HepG2 (cell line): ENCODE measurements around the gene MIF4GD. TPM values are rescaled to one million over a fixed set of nuclear protein-coding genes. Genes with fewer than 3 reads are reported as not detected.

Experiments used
- CREB3 ChIP-seq: sonication (generic); formaldehyde crosslinking; IDR thresholded peaks from 2 replicates; pipeline ENCODE4 v1.5.0; 2020; ENCODE audit warnings: missing genetic modification reagents
- E2F2 ChIP-seq: sonication (generic); formaldehyde crosslinking; IDR thresholded peaks from 2 replicates; pipeline ENCODE4 v1.4.0; 2020; ENCODE audit warnings: missing genetic modification reagents, borderline replicate concordance
- KDM2A ChIP-seq: sonication (generic); formaldehyde crosslinking; IDR thresholded peaks from 2 replicates; pipeline ENCODE4 v1.4.0; 2020; ENCODE audit warnings: low read depth, missing genetic modification reagents, borderline replicate concordance
- KLF15 ChIP-seq: sonication (generic); formaldehyde crosslinking; IDR thresholded peaks from 2 replicates; pipeline ENCODE4 v1.8.1; 2023; ENCODE audit warnings: borderline replicate concordance, mild to moderate bottlenecking, inconsistent platforms, missing genetic modification reagents, mixed read lengths
- ZBED4 ChIP-seq: sonication (generic); formaldehyde crosslinking; IDR thresholded peaks from 2 replicates; pipeline ENCODE4 v1.4.0; 2020; ENCODE audit warnings: missing genetic modification reagents, borderline replicate concordance
- ZMYM2 ChIP-seq: sonication (generic); formaldehyde crosslinking; IDR thresholded peaks from 2 replicates; pipeline ENCODE4 v1.8.0; 2022; ENCODE audit warnings: mild to moderate bottlenecking, missing genetic modification reagents
- ZMYM3 ChIP-seq: sonication (generic); formaldehyde crosslinking; IDR thresholded peaks from 2 replicates; pipeline ENCODE4 v1.5.1; 2020; ENCODE audit warnings: mild to moderate bottlenecking, missing genetic modification reagents
- ZNF326 ChIP-seq: sonication (generic); formaldehyde crosslinking; IDR thresholded peaks from 2 replicates; pipeline ENCODE4 v1.4.0; 2020; ENCODE audit warnings: missing genetic modification reagents, borderline replicate concordance
- ZNF343 ChIP-seq: sonication (generic); formaldehyde crosslinking; IDR thresholded peaks from 2 replicates; pipeline ENCODE4 v1.4.0; 2020; ENCODE audit warnings: mild to moderate bottlenecking, missing genetic modification reagents
- ZNF530 ChIP-seq: sonication (generic); formaldehyde crosslinking; IDR thresholded peaks from 2 replicates; pipeline ENCODE4 v1.5.0; 2020; ENCODE audit warnings: low read depth, mild to moderate bottlenecking, missing genetic modification reagents
- ZNF550 ChIP-seq: sonication (generic); formaldehyde crosslinking; IDR thresholded peaks from 2 replicates; pipeline ENCODE4 v1.4.0; 2020; ENCODE audit warnings: mild to moderate bottlenecking, missing genetic modification reagents, borderline replicate concordance
- ZNF747 ChIP-seq: sonication (generic); formaldehyde crosslinking; IDR thresholded peaks from 2 replicates; pipeline ENCODE4 v1.8.1; 2023; ENCODE audit warnings: missing genetic modification reagents, mild to moderate bottlenecking, borderline replicate concordance
- ZNF75D ChIP-seq: sonication (generic); formaldehyde crosslinking; IDR thresholded peaks from 2 replicates; pipeline ENCODE4 v1.8.1; 2023; ENCODE audit warnings: missing genetic modification reagents, mild to moderate bottlenecking, borderline replicate concordance
- polyA plus RNA-seq, 8 experiments: library from polyadenylated mRNA; depleted of rRNA in 3 of 8; stranded (reverse) in 7 of 8; unstranded in 1 of 8; fragments of >200 nt; fragmentation: Illumina TruSeq in 4 of 8; extraction: Trizol in 4 of 8; gene quantifications; 2 replicates each; pipeline versions ENCODE4 v1.2.1 to v1.2.3, GENCODE V29; 2011 to 2016; ENCODE audit warnings: low read depth in 4 of 8, missing spikeins in 1 of 8, mixed read lengths in 1 of 8; ENCODE audit not compliant: insufficient read depth in 1 of 8
- total RNA-seq, 5 experiments: library from RNA; depleted of rRNA; stranded (reverse); fragments of >200 nt; fragmentation: Illumina TruSeq; extraction: Trizol; gene quantifications; 2 replicates each; pipeline ENCODE4 v1.2.3, GENCODE V29; 2016; ENCODE audit warnings: low read depth in 1 of 5
- TF ChIP-seq, protein P1 (sequence below), 2 experiments: sonication (generic) in 1 of 2; formaldehyde crosslinking in 1 of 2; IDR thresholded peaks; 2 replicates each; pipeline versions ENCODE4 v1.6.1 to v1.9.0; 2014 to 2022; ENCODE audit warnings: antibody characterized with exemption in 1 of 2, borderline replicate concordance in 1 of 2, inconsistent platforms in 1 of 2, low read depth in 1 of 2, missing genetic modification reagents in 1 of 2

Gene MIF4GD
- total and polyA plus RNA-seq, 2 of the 13 experiments (the other 11 are each of a cell fraction or from before 2014, with no cell fraction given): 14.0 to 28.0 TPM

DNA sequence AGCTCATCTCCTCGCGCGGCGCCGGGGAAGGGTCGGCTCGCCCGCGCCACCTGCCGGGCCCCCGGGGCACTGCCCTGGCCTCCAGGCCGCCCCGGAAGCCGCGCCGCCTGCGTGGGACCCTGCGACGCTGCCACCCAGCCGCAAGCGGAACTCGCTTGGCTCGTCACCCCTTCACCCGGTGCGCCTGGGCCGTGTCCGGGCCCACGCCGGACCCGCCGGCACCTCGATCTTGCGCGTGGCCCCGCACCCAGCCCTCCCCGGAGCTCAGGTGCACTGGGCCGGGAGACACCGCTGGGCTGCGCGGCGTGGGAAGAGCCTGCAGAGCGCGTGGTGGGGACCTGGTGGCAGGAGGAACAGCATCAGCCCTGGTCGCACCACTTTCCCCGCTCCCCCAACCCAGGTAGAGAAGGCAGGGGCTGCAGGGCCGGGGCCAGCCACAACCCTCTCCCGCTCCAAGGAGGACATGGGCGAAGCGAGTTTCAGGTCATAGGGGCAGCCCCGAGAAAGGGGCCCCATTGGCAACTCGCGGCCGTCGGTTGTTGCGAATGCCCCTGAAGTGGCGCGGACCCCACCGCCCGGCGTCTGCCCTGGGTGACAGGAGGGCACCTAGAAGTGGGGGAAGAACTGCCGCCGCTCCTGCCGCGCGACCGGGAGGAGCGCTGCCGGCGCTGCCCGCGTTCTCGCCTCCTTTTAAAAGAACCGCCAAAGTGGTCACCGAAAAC is 363 bp upstream of the MIF4GD start (continued):
- no peak for TF ChIP-seq ZNF326
- peak; percentile 74; the same call in 1 of the 2 replicates for TF ChIP-seq ZNF550 (CRISPR knock-in tag)
- TF ChIP-seq, protein P1, sequence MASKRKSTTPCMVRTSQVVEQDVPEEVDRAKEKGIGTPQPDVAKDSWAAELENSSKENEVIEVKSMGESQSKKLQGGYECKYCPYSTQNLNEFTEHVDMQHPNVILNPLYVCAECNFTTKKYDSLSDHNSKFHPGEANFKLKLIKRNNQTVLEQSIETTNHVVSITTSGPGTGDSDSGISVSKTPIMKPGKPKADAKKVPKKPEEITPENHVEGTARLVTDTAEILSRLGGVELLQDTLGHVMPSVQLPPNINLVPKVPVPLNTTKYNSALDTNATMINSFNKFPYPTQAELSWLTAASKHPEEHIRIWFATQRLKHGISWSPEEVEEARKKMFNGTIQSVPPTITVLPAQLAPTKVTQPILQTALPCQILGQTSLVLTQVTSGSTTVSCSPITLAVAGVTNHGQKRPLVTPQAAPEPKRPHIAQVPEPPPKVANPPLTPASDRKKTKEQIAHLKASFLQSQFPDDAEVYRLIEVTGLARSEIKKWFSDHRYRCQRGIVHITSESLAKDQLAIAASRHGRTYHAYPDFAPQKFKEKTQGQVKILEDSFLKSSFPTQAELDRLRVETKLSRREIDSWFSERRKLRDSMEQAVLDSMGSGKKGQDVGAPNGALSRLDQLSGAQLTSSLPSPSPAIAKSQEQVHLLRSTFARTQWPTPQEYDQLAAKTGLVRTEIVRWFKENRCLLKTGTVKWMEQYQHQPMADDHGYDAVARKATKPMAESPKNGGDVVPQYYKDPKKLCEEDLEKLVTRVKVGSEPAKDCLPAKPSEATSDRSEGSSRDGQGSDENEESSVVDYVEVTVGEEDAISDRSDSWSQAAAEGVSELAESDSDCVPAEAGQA (IDR thresholded peaks at IDR 0.05; ENCODE audit: low read depth): peak; percentile 73; the same call in 1 of the 2 replicates
- TF ChIP-seq, protein P1 (CRISPR knock-in tag; IDR thresholded peaks at IDR 0.05; ENCODE audit: borderline replicate concordance): no peak; the same call in 1 of the 2 replicates
- TF ChIP-seq KLF15 (CRISPR knock-in tag): peak; percentile 49; the same call in 1 of the 2 replicates
- TF ChIP-seq ZNF747 (CRISPR knock-in tag): no peak
- TF ChIP-seq ZMYM3 (CRISPR knock-in tag): no peak
- no peak for TF ChIP-seq ZNF75D (CRISPR knock-in tag)
- peak; percentile 94 for TF ChIP-seq KDM2A (CRISPR knock-in tag)
- TF ChIP-seq CREB3 (CRISPR knock-in tag): no peak
- no peak; the same call in 1 of the 2 replicates for TF ChIP-seq ZBED4 (CRISPR knock-in tag)
- no peak for TF ChIP-seq ZMYM2 (CRISPR knock-in tag)
- TF ChIP-seq ZNF530 (CRISPR knock-in tag): no peak
- TF ChIP-seq ZNF343 (CRISPR knock-in tag): peak; percentile 24; the same call in 1 of the 2 replicates
- no peak; the same call in 1 of the 2 replicates for TF ChIP-seq E2F2 (CRISPR knock-in tag)
